Superior temporal gyrus (tissue), 1 donor: ENCODE measurements around the gene ST8SIA3.
"Not testable (repeated sequence)": the region's sequence is repeated elsewhere in the genome, so short reads cannot be mapped to it uniquely, and the experiment has no call there.

Experiments used
- DNase-seq: peaks from one replicate; pipeline ENCODE4 v3.0.0-alpha.2; 2016; ENCODE audit errors: extremely low spot score

The ST8SIA3 gene

GRCh38 chr18:57364460-57364859 lies 12.1 kb downstream of the ST8SIA3 start:
- DNase-seq: no peak

- DNase-seq: no peak
Observed at GRCh38 chr18:57366528-57367081, 14.2 kb downstream of the ST8SIA3 start.

DNA sequence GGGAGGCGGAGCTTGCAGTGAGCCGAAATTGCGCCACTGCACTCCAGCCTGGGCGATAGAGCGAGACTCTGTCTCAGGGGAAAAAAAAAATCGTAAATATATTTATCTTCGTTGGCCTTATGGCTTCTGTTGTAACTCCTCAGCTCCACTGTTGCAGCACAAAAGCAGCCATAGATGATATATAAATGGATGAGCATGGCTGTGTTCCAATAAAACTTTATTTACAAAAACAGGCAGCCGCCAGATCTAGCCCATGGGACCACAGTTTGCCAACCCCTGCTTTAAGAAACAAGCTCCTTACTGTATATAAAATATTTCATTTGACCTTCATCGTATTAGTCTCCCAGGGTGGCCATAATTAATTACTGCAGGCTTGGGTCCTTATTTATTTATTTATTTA lies 20.1 kb downstream of the ST8SIA3 start:
- no peak for DNase-seq

GRCh38 chr18:57373017-57373416 lies 20.7 kb downstream of the ST8SIA3 start:
- DNase-seq: no peak

DNA sequence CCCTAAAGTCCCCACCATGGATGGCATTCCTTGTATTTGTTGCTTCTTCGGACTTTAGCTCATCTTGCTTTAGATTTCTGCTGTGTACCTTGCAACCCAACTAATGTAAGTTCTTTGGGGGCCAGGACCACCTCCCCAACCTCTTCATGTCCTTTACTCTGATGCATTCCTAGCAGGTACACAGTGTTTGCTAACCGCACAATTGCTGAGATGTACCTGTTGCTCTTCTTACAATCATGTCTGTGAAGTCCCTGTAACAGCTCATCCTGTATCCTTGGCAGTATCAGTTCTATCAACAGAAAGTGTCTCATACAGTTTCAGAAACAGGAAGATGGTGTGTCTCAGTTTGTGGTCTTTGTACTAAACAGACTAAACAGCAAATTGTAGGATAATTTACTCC lies 24.1 kb downstream of the ST8SIA3 start:
- DNase-seq: no peak

DNA sequence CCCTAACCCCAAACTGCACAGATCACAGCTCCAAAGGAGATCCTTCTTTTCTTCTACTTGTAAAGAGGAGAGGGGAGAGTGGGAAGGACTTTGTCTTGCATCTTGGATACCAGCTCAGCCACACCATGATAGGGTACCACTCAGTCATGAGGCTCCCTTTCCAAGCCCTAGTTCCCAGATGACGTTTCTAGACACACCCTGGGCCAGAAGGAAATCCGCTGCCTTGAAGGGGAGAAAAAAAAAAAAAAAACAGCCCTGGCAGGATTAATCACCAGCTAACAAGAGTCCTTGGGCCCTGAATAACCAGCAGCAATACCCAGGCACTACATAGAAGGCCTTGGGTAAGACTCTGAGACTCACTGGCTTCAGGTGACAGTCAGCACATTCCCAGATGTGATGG lies 36.9 kb downstream of the ST8SIA3 start:
- no peak for DNase-seq

- no peak for DNase-seq
Observed at GRCh38 chr18:57390044-57390443, 37.7 kb downstream of the ST8SIA3 start.

DNA sequence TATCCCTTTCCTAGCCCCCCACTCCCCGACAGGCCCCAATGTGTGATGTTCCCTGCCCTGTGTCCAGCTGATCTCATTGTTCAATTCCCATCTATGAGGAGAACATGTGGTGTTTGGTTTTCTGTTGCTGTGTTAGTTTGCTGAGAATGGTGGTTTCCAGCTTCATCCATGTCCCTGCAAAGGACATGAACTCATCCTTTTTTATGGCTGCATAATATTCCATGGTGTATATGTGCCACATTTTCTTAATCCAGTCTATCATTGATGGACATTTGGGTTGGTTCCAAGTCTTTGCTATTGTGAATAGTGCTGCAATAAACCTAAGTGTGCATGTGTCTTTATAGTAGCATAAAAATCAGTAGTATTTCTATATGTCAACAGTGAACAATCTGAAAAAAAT lies 42.4 kb downstream of the ST8SIA3 start:
- DNase-seq: not testable (repeated sequence)

- not testable (repeated sequence) for DNase-seq
Observed at GRCh38 chr18:57396831-57397230, 44.5 kb downstream of the ST8SIA3 start.

DNA sequence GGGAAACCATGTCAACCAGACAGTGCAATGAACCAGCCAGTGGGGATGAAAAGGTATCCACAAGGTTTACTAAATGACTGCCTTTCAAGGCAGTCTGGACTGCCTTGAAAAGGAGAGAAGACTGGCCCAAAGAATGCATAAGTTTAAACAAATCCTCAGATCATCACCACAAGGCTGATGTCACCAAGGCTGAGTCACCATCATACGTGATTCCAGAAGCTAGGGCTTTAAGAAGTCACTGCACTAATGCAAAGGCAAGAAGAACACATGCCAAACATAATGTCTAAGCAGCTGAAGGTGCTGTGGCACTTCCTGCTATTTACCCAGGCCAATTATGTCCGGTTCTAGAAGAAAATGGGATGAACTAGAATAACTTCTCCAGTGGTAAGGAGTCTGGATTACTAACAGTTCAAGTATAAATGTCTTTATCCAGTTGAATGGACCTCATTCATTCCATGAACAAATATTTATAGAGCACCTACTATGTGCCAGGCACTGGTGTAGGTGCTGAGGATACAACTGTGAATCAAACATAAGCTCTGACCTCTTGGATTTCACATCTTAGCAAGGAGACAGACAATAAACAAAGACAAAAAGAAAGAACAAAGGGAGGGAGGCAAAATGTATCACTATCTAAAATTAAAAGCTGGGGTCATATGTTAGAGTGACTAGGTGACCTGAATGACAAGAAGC lies 45.2 kb downstream of the ST8SIA3 start:
- DNase-seq: no peak

- no peak for DNase-seq
Observed at GRCh38 chr18:57404345-57404744, 52.0 kb downstream of the ST8SIA3 start.

GRCh38 chr18:57409650-57410049 lies 57.3 kb downstream of the ST8SIA3 start:
- no peak for DNase-seq

DNA sequence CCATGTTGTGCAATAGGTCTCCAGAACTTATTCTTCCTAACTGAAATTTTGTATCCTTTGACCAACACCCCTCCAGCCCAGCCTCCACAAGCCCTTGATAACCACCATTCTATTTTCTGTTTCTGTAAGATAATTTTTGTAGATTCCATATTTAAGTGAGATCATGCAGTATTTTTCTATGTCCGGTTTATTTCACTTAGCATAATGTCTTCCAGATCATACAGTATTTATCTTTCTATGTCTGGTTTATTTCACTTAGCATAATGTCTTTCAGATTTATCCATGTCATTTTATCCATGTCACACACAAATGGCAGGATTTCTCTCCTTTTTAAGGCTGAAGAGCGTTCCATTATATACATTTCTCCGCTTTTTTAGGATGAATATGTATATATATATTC lies 58.4 kb downstream of the ST8SIA3 start:
- DNase-seq: no peak

- DNase-seq: no peak
Observed at GRCh38 chr18:57416542-57416941, 64.2 kb downstream of the ST8SIA3 start.
